K562 (cell line): ENCODE results near the gene GRK3.

Experiments
- ATF7 ChIP-seq: fragments of 450-650 bp; IDR thresholded peaks from 2 replicates; pipeline ENCODE4 v1.7.1; 2014; ENCODE audit warnings: mild to moderate bottlenecking, moderate library complexity
- MTA3 ChIP-seq: fragments of 450-650 bp; formaldehyde crosslinking; IDR thresholded peaks from 2 replicates; pipeline ENCODE4 v1.6.1; 2017; ENCODE audit warnings: mild to moderate bottlenecking, borderline replicate concordance
- PRDM10 ChIP-seq: fragments of 450-650 bp; IDR thresholded peaks from 2 replicates; pipeline ENCODE4 v1.6.1; 2018; ENCODE audit not compliant: partially characterized antibody

GRCh38 chr22:25566898-25567235 is 2.4 kb downstream of the GRK3 start:
- TF ChIP-seq ATF7 (no peak), PRDM10 (no peak), MTA3 (no peak)
